IPS-15b (cell line): ENCODE results near the gene MEIG1.
A peak's percentile ranks its signal among the peaks of the same experiment; 100 is the strongest.
"Not testable (repeated sequence)": the region's sequence is repeated elsewhere in the genome, so short reads cannot be mapped to it uniquely, and the experiment has no call there.

Experiments used
- H3K27me3 ChIP-seq: one replicate; pipeline ENCODE4 v1.6.1; 2013; ENCODE audit warnings: low read length; ENCODE audit not compliant: control insufficient read depth, insufficient read depth
- H3K36me3 ChIP-seq: one replicate; pipeline ENCODE4 v1.6.1; 2013; ENCODE audit warnings: low read length; ENCODE audit not compliant: control insufficient read depth, insufficient read depth
- H3K4me1 ChIP-seq: one replicate; pipeline ENCODE4 v1.6.1; 2013; ENCODE audit warnings: mild to moderate bottlenecking, low read length; ENCODE audit not compliant: control insufficient read depth, insufficient read depth
- H3K4me3 ChIP-seq: one replicate; pipeline ENCODE4 v1.5.1; 2013; ENCODE audit warnings: low read depth, low read length
- H3K9ac ChIP-seq: one replicate; pipeline ENCODE4 v1.6.1; 2013; ENCODE audit warnings: low read depth, mild to moderate bottlenecking, low read length
- H3K9me3 ChIP-seq: one replicate; pipeline ENCODE4 v1.6.1; 2013; ENCODE audit warnings: mild to moderate bottlenecking, low read length; ENCODE audit not compliant: control insufficient read depth, insufficient read depth

Gene MEIG1

DNA sequence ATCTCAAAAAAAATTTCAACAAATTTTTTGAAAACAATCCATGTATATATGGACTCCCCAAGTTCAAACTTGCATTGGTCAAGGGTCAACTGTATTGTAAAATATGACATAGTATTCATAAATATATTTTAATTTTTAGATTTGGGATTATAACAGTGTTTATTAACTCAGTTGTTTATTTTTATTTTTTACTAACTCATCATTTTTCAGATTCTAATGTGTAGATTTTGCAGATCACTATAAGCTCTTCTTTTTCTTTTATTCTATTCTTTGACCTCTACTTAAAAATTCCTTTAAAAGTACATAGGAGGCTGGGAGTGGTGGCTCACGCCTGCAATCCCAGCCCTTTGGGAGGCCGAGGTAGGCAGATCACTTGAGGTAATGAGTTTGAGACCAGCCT is 8.7 kb downstream of the MEIG1 start:
- Histone ChIP-seq H3K9me3 (no peaks in the 10 kb centered on the region), H3K9ac (no peak overlapping the region), H3K36me3 (no peaks in the 10 kb centered on the region), H3K4me1 (no peaks in the 10 kb centered on the region), H3K27me3 (peaks cover 9% of the 10 kb centered on the region), H3K4me3 (no peak overlapping the region)

DNA sequence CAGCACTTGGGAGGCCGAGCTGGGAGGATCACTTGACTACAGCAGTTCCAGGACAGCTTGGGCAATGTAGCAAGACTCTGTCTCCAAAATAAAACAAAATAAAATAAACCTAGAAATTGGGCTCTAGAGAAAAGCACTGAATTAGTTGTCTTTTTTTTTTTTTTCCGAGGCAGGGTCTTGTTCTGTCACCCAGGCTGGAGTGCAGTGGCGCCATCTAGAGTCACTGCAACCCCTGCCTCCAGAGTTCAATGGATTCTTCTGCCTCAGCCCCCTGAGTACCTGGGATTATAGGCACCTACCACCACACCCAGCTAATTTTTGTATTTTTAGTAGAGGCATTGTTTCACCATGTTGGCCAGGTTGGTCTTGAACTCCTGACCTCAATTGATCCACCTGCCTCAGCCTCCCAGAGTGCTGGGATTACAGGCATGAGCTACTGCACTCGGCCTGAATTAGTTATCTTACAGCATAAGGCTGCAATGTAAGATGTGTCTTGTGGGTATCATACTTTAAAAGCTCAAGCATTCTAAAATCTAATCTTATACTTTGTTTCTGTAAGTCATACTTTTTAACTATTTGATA is 12.8 kb downstream of the MEIG1 start:
- Histone ChIP-seq H3K4me3 (no peak overlapping the region), H3K27me3 (peaks cover 9% of the 10 kb centered on the region), H3K9ac (no peak overlapping the region), H3K4me1 (no peaks in the 10 kb centered on the region), H3K36me3 (no peaks in the 10 kb centered on the region), H3K9me3 (no peaks in the 10 kb centered on the region)

DNA sequence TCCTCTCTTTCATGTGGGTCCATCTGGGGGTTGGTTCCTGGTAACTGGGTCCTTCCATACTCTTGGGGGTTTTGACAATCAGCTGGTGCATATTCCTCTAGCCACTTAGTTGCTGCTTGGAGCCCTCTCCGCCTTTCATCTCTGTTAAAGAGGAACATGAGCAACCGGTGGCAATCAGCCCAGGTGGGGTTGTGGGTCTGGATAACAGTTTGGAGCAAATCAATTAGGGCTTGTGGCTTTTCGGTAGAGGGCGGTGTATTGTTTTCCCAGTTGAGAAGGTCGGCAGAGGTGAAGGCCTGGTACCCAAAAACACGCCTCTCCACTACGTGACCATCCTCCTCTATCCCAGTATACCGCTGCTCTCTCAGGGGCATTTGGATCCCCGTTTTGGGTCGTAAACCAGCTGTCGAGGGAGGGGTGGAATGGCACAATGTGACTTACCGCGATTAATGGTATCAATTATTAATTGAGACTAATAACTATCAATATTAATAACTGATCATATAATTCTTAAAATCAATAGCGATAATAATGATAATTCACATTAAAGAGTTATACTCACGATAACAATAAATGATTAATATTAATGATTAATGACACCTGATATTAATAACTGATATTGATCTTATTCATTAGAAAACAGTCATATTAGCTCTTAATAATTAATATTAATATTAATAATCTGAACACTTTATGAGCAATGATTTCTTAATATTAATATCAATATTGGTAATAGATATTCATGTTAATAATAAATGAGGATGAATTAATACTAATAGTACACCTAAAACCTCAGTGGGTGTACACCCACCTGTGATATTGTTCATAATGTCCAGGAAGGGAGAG is 15.2 kb downstream of the MEIG1 start:
- not testable (repeated sequence) for H3K9me3 ChIP-seq, H3K4me3 ChIP-seq, H3K27me3 ChIP-seq, H3K4me1 ChIP-seq, H3K9ac ChIP-seq, H3K36me3 ChIP-seq

DNA sequence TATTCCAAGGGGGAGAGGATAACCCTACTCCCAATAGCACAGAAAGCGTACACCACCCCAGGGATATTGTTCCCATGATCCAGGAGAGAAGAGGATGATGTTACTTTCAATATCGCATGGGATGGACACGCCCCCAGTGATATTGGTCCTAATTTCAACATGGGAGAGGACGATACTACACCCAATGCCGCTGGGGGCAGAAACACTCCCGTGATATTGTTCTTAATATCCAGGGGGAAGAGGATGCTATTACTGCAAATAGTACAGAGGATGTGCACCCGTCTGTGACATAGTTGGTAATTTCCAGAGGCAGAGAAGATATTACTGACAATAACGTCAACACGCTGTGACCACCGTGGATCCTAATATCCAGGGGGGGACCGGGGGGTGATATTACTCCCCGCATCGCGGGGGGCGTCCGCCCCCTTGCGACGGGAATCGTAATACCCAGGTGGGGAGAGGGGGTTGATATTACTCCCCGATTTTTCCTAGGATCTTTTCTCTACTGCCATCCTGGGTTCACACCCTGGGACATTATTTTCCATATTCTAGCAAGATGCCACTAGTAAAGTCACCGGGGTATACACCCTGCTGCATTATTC is 16.6 kb downstream of the MEIG1 start:
- Histone ChIP-seq H3K4me3 (no peak overlapping the region), H3K27me3 (no peaks in the 10 kb centered on the region), H3K36me3 (no peaks in the 10 kb centered on the region), H3K9ac (no peak overlapping the region), H3K4me1 (no peaks in the 10 kb centered on the region), H3K9me3 (no peaks in the 10 kb centered on the region)

DNA sequence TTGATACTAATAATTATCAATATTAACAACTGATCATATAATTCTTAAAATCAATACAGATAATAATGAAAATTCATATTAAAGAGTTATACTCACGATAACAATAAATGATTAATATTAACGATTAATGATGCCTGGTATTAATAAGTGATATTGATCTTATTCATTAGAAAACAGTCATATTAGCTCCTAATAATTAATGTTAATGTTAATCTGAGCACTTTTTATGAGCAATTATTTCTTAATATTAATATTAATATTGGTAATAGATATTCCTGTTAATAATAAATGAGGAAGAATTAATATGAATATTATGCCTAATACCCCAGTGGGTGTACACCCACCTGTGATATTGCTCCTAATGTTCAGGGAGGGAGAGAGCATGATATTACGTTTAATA is 23.6 kb downstream of the MEIG1 start:
- H3K36me3 ChIP-seq = no peaks in the 10 kb centered on the region
- H3K9ac ChIP-seq = no peak overlapping the region
- H3K9me3 ChIP-seq = no peaks in the 10 kb centered on the region
- H3K4me3 ChIP-seq = no peak overlapping the region
- H3K4me1 ChIP-seq = no peaks in the 10 kb centered on the region
- no peaks in the 10 kb centered on the region for H3K27me3 ChIP-seq

GRCh38 chr10:14989552-14989951 is 30.4 kb downstream of the MEIG1 start:
- not testable (repeated sequence) for H3K4me3 ChIP-seq, H3K27me3 ChIP-seq, H3K36me3 ChIP-seq, H3K4me1 ChIP-seq, H3K9ac ChIP-seq, H3K9me3 ChIP-seq

GRCh38 chr10:14991035-14991749 is 32.0 kb downstream of the MEIG1 start:
- not testable (repeated sequence) for H3K27me3 ChIP-seq, H3K4me1 ChIP-seq, H3K4me3 ChIP-seq

GRCh38 chr10:14992336-14992735 is 33.1 kb downstream of the MEIG1 start:
- not testable (repeated sequence) for H3K9me3 ChIP-seq, H3K9ac ChIP-seq, H3K4me1 ChIP-seq, H3K27me3 ChIP-seq, H3K36me3 ChIP-seq, H3K4me3 ChIP-seq

More at GRCh38 chr10:14991035-14991749, 32.0 kb downstream of the MEIG1 start:
- not testable (repeated sequence) for H3K9me3 ChIP-seq, H3K9ac ChIP-seq, H3K36me3 ChIP-seq

GRCh38 chr10:14993500-14994455 is 34.6 kb downstream of the MEIG1 start:
- not testable (repeated sequence) for H3K4me1 ChIP-seq, H3K9ac ChIP-seq, H3K9me3 ChIP-seq, H3K36me3 ChIP-seq, H3K4me3 ChIP-seq
- peaks cover 11% of the 10 kb centered on the region for H3K27me3 ChIP-seq

DNA sequence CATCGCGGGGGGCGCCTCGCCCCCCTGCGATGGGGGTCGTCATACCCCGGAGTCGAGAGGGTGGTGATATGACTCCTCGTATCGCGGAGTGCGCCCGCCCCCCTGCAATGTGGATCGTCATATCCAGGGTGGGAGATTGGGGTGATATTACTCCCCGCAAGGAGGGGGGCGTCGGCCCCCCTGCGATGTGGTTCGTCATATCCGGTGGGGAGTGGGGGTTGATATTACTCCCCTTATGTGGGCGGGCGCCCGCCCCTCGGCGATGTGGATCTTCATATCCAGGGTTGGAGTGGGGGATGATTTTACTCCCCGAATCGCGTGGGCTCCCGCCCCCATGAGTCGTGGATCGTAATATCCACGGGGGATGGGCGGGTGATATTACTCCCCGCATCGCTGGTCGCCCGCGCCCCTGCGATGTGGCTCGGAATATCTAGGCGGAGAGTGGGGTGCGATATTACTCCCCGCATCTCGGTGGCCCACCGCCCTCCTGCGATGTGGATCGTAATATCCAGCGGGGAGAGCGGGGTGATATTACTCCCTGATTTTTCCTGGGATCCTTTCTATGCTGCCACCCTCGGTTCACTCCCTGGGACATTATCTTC is 36.9 kb downstream of the MEIG1 start:
- Histone ChIP-seq H3K9ac (no peak overlapping the region), H3K4me1 (no peaks in the 10 kb centered on the region), H3K4me3 (peak overlapping the region; percentile 55), H3K9me3 (no peaks in the 10 kb centered on the region), H3K27me3 (peaks cover 11% of the 10 kb centered on the region), H3K36me3 (no peaks in the 10 kb centered on the region)

- H3K4me1 ChIP-seq, H3K4me3 ChIP-seq, H3K9ac ChIP-seq, H3K27me3 ChIP-seq, H3K36me3 ChIP-seq, H3K9me3 ChIP-seq: not testable (repeated sequence)
These were observed 54.3 kb downstream of the MEIG1 start for GRCh38 chr10:15013530-15013929.
